GM23338 (cell line): ENCODE results near the gene ZNF335. TPM values are rescaled to one million over a fixed set of nuclear protein-coding genes. Genes with fewer than 3 reads are reported as not detected.

Source experiments
- ATAC-seq: fragments of 200-7000 bp; cut with Tn5 transposase; 3 replicates; pipeline ENCODE4 v1.9.1; 2020
- DNase-seq: peaks from one replicate; pipeline ENCODE4 v3.0.0-alpha.2; 2015; ENCODE audit warnings: low spot score
- H2AFZ ChIP-seq: fragments of 200-600 bp; sonication (generic); 2 replicates; pipeline ENCODE4 v1.8.0; 2016; ENCODE audit warnings: antibody characterized with exemption, mild to moderate bottlenecking, moderate library complexity
- H3F3A ChIP-seq: fragments of 200-600 bp; sonication (generic); replicated peaks from 2 replicates; pipeline ENCODE4 v1.8.0; 2017; ENCODE audit warnings: antibody characterized with exemption, mixed run types, low read depth
- H3K27ac ChIP-seq: fragments of 200-600 bp; sonication (generic); 2 replicates; pipeline ENCODE4 v1.6.1; 2016; ENCODE audit warnings: low read depth
- H3K27me3 ChIP-seq: fragments of 200-600 bp; sonication (generic); 2 replicates; pipeline ENCODE4 v1.8.0; 2016; ENCODE audit warnings: mild to moderate bottlenecking, mixed run types, moderate library complexity; ENCODE audit not compliant: insufficient read depth
- H3K36me3 ChIP-seq: fragments of 200-600 bp; sonication (generic); 2 replicates; pipeline ENCODE4 v1.8.0; 2016; ENCODE audit warnings: mild to moderate bottlenecking; ENCODE audit not compliant: insufficient read depth
- H3K4me1 ChIP-seq: fragments of 200-600 bp; sonication (generic); 2 replicates; pipeline ENCODE4 v1.8.0; 2016; ENCODE audit warnings: mild to moderate bottlenecking, moderate library complexity; ENCODE audit not compliant: insufficient read depth
- H3K4me2 ChIP-seq: fragments of 200-600 bp; sonication (generic); 2 replicates; pipeline ENCODE4 v1.7.1; 2017; ENCODE audit warnings: mixed run types
- H3K4me3 ChIP-seq: fragments of 200-600 bp; sonication (generic); 2 replicates; pipeline ENCODE4 v1.6.1; 2016; ENCODE audit warnings: mixed run types
- H3K79me2 ChIP-seq: fragments of 200-600 bp; sonication (generic); replicated peaks from 2 replicates; pipeline ENCODE4 v1.8.0; 2017; ENCODE audit warnings: mild to moderate bottlenecking; ENCODE audit not compliant: insufficient read depth
- H3K9me2 ChIP-seq: fragments of 200-600 bp; sonication (generic); 2 replicates; pipeline ENCODE4 v1.8.0; 2017; ENCODE audit not compliant: insufficient read depth
- H4K20me1 ChIP-seq: fragments of 200-600 bp; sonication (generic); replicated peaks from 2 replicates; pipeline ENCODE4 v1.8.0; 2017; ENCODE audit warnings: mild to moderate bottlenecking; ENCODE audit not compliant: insufficient read depth
- H3K27ac Mint-ChIP-seq: 2 replicates; pipeline ENCODE4 v1.8.0; 2020; ENCODE audit warnings: inconsistent platforms, mild to moderate bottlenecking, moderate library complexity, mixed read lengths
- H3K27me3 Mint-ChIP-seq: 3 replicates; pipeline ENCODE4 v1.8.0; 2022; ENCODE audit warnings: low read depth, mild to moderate bottlenecking, moderate library complexity, mixed read lengths, inconsistent platforms; ENCODE audit not compliant: insufficient read depth, poor library complexity
- H3K36me3 Mint-ChIP-seq: 3 replicates; pipeline ENCODE4 v1.8.0; 2021; ENCODE audit warnings: low read depth, mild to moderate bottlenecking, inconsistent platforms, moderate library complexity, mixed read lengths
- H3K4me1 Mint-ChIP-seq: 3 replicates; pipeline ENCODE4 v1.8.0; 2020; ENCODE audit warnings: mild to moderate bottlenecking, inconsistent platforms, mixed read lengths
- H3K4me3 Mint-ChIP-seq: 3 replicates; pipeline ENCODE4 v1.8.0; 2021; ENCODE audit warnings: moderate library complexity, mild to moderate bottlenecking, inconsistent platforms, mixed read lengths
- H3K9me3 Mint-ChIP-seq: 3 replicates; pipeline ENCODE4 v1.8.0; 2020; ENCODE audit warnings: moderate library complexity, mild to moderate bottlenecking, inconsistent platforms, mixed read lengths
- CREB1 ChIP-seq: fragments of 250-450 bp; sonication (Bioruptor Pico); IDR thresholded peaks from 2 replicates; pipeline ENCODE4 v1.5.0; 2020; ENCODE audit warnings: low read depth, mild to moderate bottlenecking, moderate library complexity
- ETS1 ChIP-seq: IDR thresholded peaks from 2 replicates; pipeline ENCODE4 v1.6.1; 2016; ENCODE audit warnings: antibody characterized with exemption
- EZH2 ChIP-seq: fragments of 200-600 bp; sonication (generic); IDR thresholded peaks from one replicate; pipeline ENCODE4 v1.8.0; 2017; ENCODE audit warnings: antibody characterized with exemption, mild to moderate bottlenecking, low read depth; ENCODE audit not compliant: unreplicated experiment
- EZH2phosphoT487 ChIP-seq: fragments of 200-600 bp; sonication (generic); IDR thresholded peaks from one replicate; pipeline ENCODE4 v1.8.1; 2018; ENCODE audit warnings: antibody characterized with exemption; ENCODE audit not compliant: unreplicated experiment
- JUNB ChIP-seq: IDR thresholded peaks from one replicate; pipeline ENCODE4 v1.6.1; 2016; ENCODE audit warnings: antibody characterized with exemption; ENCODE audit not compliant: unreplicated experiment
- NANOG ChIP-seq: IDR thresholded peaks from 2 replicates; pipeline ENCODE4 v1.6.1; 2016; ENCODE audit warnings: antibody characterized with exemption, borderline replicate concordance
- POLR2AphosphoS5 ChIP-seq: IDR thresholded peaks from 2 replicates; pipeline ENCODE4 v1.6.1; 2016; ENCODE audit warnings: antibody characterized with exemption, low read depth
- STAT1 ChIP-seq: IDR thresholded peaks from one replicate; pipeline ENCODE4 v1.6.1; 2016; ENCODE audit warnings: antibody characterized with exemption; ENCODE audit not compliant: unreplicated experiment
- ZNF114 ChIP-seq: fragments of 250-450 bp; sonication (Bioruptor Pico); IDR thresholded peaks from 2 replicates; pipeline ENCODE4 v1.5.0; 2020; ENCODE audit warnings: mild to moderate bottlenecking, moderate library complexity
- ZNF331 ChIP-seq: fragments of 250-450 bp; sonication (Bioruptor Pico); IDR thresholded peaks from 2 replicates; pipeline ENCODE4 v1.5.0; 2020; ENCODE audit warnings: low read depth, mild to moderate bottlenecking, moderate library complexity
- ZNF462 ChIP-seq: fragments of 250-450 bp; sonication (Bioruptor Pico); IDR thresholded peaks from 2 replicates; pipeline ENCODE4 v1.5.0; 2020; ENCODE audit warnings: mild to moderate bottlenecking, moderate library complexity
- polyA plus RNA-seq: library from polyadenylated mRNA; unstranded; fragments of >200 nt; fragmentation: Nextera tagmentation; extraction: Ambion mirVana; gene quantifications from 2 replicates; pipeline ENCODE4 v1.2.1, GENCODE V29; 2016
- total RNA-seq: library from RNA; depleted of rRNA; stranded (reverse); fragments of >200 nt; shearing (Covaris generic); gene quantifications from 2 replicates; pipeline ENCODE4 v1.2.3, GENCODE V29; 2014
- TF ChIP-seq, protein P1 (sequence below), 2 experiments: fragments of 200-600 bp in 1 of 2; sonication (generic) in 1 of 2; conservative IDR thresholded peaks; 2 replicates each; pipeline versions ENCODE4 v1.5.1 to v1.6.1; 2016 to 2017; ENCODE audit warnings: antibody characterized with exemption in 2 of 2, low read depth in 2 of 2, mild to moderate bottlenecking in 2 of 2, moderate library complexity in 1 of 2
- TF ChIP-seq, protein P2 (sequence below): IDR thresholded peaks from one replicate; pipeline ENCODE4 v1.6.1; 2018; ENCODE audit warnings: antibody characterized with exemption; ENCODE audit not compliant: unreplicated experiment

Gene ZNF335
- total and polyA plus RNA-seq, 2 experiments from 2014 or later: 7.4 to 24.2 TPM

- H3K27ac ChIP-seq: no peak overlapping the region
- no peaks in the 10 kb centered on the region for H3K27me3 ChIP-seq
- H3K4me1 ChIP-seq: no peaks in the 10 kb centered on the region; the same call in 1 of the 2 replicates
- no peak overlapping the region for H3K4me3 Mint-ChIP-seq
- H3K27ac Mint-ChIP-seq: no peak overlapping the region
- DNase-seq (no peak), ATAC-seq (no peak)
- H3K4me3 ChIP-seq: no peak overlapping the region
- TF ChIP-seq NANOG: no peak
- TF ChIP-seq ETS1: no peak
- TF ChIP-seq STAT1: no peak
- TF ChIP-seq CREB1 (CRISPR knock-in tag): no peak
- TF ChIP-seq EZH2phosphoT487: no peak
- TF ChIP-seq POLR2AphosphoS5: no peak
- TF ChIP-seq, protein P1, sequence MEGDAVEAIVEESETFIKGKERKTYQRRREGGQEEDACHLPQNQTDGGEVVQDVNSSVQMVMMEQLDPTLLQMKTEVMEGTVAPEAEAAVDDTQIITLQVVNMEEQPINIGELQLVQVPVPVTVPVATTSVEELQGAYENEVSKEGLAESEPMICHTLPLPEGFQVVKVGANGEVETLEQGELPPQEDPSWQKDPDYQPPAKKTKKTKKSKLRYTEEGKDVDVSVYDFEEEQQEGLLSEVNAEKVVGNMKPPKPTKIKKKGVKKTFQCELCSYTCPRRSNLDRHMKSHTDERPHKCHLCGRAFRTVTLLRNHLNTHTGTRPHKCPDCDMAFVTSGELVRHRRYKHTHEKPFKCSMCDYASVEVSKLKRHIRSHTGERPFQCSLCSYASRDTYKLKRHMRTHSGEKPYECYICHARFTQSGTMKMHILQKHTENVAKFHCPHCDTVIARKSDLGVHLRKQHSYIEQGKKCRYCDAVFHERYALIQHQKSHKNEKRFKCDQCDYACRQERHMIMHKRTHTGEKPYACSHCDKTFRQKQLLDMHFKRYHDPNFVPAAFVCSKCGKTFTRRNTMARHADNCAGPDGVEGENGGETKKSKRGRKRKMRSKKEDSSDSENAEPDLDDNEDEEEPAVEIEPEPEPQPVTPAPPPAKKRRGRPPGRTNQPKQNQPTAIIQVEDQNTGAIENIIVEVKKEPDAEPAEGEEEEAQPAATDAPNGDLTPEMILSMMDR (conservative IDR thresholded peaks at IDR 0.05; ENCODE audit: low read depth in 2 of 2): no peak
- no peak for TF ChIP-seq ZNF331
- no peak for TF ChIP-seq EZH2
- TF ChIP-seq ZNF462: no peak
- TF ChIP-seq, protein P2, sequence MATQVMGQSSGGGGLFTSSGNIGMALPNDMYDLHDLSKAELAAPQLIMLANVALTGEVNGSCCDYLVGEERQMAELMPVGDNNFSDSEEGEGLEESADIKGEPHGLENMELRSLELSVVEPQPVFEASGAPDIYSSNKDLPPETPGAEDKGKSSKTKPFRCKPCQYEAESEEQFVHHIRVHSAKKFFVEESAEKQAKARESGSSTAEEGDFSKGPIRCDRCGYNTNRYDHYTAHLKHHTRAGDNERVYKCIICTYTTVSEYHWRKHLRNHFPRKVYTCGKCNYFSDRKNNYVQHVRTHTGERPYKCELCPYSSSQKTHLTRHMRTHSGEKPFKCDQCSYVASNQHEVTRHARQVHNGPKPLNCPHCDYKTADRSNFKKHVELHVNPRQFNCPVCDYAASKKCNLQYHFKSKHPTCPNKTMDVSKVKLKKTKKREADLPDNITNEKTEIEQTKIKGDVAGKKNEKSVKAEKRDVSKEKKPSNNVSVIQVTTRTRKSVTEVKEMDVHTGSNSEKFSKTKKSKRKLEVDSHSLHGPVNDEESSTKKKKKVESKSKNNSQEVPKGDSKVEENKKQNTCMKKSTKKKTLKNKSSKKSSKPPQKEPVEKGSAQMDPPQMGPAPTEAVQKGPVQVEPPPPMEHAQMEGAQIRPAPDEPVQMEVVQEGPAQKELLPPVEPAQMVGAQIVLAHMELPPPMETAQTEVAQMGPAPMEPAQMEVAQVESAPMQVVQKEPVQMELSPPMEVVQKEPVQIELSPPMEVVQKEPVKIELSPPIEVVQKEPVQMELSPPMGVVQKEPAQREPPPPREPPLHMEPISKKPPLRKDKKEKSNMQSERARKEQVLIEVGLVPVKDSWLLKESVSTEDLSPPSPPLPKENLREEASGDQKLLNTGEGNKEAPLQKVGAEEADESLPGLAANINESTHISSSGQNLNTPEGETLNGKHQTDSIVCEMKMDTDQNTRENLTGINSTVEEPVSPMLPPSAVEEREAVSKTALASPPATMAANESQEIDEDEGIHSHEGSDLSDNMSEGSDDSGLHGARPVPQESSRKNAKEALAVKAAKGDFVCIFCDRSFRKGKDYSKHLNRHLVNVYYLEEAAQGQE: no peak
- no peak for TF ChIP-seq ZNF114 (CRISPR knock-in tag)
- TF ChIP-seq JUNB: no peak
- no peaks in the 10 kb centered on the region for H3K9me3 Mint-ChIP-seq
- peaks cover 34% of the 10 kb centered on the region for H3K36me3 ChIP-seq
- H3K4me1 Mint-ChIP-seq: peaks cover 7% of the 10 kb centered on the region
- H3K4me2 ChIP-seq: no peak overlapping the region
- H3K79me2 ChIP-seq: no peaks in the 10 kb centered on the region
- no peaks in the 10 kb centered on the region; the same call in 1 of the 2 replicates for H4K20me1 ChIP-seq
- no peak overlapping the region for H2AFZ ChIP-seq
- no peaks in the 10 kb centered on the region for H3K9me2 ChIP-seq
- peaks cover 60% of the 10 kb centered on the region for H3K36me3 Mint-ChIP-seq
- peaks cover 7% of the 10 kb centered on the region for H3F3A ChIP-seq
- H3K27me3 Mint-ChIP-seq: no peaks in the 10 kb centered on the region
Observed at GRCh38 chr20:45943613-45944012, 28.4 kb downstream of the ZNF335 start.
